ENCODE results near the gene SBF1.

SBF1 gene

GRCh38 chr22:50483977-50484853, 9.4 kb upstream of the SBF1 start:
- DNase-seq, result no peak

DNA sequence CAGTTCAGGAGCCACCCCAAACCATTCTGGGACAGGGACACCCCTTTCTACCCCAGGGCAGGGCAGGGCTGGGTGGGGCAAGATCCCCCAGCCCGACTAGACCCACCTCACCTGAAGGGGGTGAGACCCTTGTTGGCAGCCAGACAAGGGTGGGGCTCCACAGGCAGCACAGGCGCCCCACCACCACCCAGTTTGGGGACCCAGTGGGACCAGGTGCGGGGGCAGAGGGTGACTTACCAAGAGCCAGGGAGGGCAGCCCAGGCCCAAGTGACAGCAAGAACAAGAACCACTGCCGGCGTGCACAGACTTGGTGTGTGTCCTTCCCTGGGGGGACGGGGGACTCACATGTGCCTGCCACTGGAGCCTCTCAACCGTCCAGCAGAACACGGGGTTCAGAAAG, 8.7 kb upstream of the SBF1 start:
- DNase-seq, result no peak

DNA sequence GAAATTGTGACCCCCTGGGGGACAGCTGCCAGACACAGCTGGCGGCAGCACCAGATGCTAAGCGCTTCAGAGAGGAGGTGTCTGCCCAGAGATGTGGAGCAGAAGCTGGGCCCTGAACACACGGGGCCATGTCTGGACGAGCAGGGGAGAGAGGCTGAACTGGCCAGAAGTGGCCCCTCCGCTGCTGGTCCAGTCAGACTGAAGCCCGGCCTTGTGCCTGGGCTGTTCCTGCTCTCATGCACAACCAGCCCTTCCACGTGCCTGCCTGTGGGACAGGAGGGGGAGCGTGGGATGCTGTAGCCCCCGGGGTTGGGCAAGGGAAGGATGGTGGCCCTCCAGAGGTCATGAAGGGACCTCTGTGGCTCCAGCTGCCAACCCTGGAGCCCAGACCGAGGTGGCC, 8.3 kb upstream of the SBF1 start:
- DNase-seq, result no peak

GRCh38 chr22:50482107-50483074, 7.6 kb upstream of the SBF1 start:
- DNase-seq, result no peak

DNA sequence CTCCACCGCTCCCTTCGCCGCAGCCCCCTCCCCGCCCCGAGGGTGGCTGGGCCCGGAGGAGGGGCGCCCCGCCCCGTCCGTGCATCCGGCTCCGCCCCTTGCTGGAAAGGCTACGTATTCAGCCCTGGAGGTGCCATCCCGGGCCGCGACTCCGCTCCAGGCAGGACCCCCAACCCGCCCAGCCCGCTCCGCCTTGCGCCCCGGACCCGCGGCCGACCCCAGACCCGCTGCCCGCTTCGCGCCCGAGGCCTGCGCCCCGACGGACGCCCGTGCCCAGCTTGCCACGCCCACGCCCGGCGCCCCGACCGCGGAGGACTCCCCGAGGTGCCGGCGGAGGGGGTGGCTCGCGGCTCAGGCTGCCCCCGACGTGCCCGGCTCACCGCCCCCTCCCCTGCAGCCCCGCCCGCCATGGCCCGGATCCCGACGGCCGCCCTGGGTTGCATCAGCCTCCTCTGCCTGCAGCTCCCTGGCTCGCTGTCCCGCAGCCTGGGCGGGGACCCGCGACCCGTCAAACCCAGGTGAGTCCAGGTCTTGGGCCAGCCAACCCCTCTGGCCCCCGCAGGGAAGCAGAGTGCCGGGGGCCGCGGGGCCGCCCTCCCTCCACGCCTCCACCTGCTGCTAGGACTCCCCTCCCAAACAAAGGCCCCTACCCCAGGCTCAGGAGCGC, 6.7 kb upstream of the SBF1 start, which contains the start of gene ADM2:
ADM2 (plus strand) TSS at position 104 of the 667 bp plus-strand sequence; CDS start at position 409, 305 bp downstream.
- DNase-seq, result no peak

DNA sequence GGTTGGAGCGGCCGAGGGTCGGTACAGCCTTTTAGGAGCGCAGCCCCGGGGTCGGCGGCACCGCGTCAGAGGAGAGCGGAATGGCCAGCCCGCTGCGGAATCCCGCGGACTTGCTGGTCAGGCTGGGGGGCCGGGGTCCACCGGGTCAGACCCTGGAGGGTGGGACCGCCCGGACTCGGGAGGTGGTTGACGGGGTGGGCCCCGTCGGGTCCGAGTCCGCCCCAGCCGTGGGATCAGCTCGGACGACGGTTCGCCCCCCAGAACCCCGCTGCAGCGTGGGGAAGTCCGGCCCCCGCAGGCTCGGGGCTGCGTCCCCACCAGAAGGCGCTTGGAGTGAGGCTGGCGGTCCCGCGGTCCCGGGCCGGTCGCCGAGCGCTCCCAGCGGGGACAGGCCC, 6.2 kb upstream of the SBF1 start:
- no peak for DNase-seq

DNA sequence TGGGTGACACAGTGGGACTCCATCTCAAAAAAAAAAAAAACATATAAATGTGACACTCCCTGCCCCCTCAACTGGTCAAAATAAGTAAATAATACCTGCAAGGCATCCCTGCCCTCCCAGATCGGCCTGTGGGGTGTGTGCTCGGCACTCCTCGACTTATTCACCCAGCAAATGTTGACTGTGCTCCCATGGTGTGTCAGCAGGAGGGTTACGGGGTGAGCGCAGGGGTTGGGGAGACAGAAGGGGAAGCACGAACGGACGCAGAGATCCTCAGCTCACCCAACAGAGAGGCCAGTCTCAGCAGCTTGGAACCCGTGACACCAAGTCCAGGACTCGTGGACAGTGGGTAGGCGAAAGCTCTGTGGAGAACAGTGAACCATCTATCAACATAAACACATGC, 4.9 kb upstream of the SBF1 start:
- DNase-seq, result no peak

GRCh38 chr22:50477923-50478322, 3.1 kb upstream of the SBF1 start:
- DNase-seq, result no peak

DNA sequence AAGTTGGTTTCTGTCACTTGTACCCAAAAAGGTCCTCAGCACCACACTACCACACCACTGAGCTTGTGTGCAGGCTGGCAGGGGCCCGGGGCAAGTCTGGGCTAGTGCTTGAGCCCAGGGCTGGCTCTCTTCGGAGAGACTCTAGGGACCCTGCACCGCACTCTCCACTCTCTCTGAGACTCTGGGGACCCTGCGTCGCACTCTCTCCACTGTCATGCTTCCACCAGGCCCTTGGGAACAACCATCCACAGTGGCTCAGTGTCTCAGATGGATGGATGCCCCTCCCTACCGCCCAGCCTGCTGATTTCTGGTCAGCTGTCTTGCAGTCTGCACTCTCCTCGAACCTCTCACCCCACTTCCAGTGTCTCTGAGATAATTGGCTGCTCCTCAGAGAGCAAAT, 2.0 kb upstream of the SBF1 start:
- DNase-seq, result no peak

DNA sequence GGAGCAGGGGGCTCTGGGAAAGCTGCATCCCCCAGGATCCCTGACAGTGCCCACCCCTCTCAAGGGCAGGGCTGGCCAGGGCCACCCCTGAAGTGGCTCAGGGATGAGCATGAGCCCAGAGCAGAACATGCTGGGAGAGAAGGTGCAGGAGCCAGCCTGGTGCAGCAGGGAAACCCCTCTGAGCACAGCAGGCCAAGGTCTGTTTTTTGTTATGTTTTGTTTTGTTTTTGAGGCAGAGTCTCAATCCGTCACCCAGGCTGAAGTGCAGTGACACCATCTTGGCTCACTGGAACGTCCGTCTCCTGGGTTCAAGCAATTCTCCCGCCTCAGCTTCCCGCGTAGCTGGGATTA, 792 bp upstream of the SBF1 start:
- no peak for DNase-seq

DNA sequence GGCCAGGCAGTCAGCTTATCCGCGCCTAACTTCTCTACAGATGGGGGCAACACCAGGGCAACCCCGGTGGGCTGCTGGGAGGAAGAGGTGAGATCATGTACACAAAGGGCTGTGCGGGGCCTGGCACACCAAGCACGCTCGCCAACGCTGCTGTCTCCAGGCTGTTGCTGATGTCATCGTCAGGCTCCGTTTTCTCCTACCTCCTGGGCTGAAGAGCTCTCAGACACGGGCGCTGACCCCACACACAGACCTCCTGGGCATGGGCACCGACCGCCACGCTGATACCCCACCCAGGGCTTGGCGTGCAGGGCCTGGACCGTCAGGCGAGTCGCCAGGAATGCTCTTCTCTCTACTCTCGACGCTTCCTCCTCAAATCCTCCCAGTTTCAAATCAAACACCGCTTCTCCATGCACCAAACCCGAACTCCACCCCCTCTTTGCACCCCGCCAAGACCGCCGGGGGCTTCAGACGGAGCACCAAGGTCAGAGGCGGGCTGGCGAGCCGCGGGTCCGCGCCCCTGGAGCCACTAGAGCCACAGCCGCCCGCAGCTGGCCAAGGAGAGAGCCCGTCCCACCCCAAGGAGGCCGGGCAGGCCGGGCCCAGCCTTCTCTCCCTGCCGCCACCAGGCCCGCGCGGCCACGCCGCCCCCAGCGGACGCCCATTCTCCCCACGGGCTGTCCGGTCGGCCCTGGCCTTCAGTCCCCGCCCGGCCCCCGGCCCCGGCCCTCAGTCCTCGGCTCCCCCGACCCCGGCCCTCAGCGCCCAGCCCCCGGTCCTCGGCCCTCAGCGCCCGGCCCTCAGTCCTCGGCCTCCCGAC, 772 bp downstream of the SBF1 start:
- DNase-seq, result peak in 1 of 2 experiments; percentile 17

GRCh38 chr22:50473088-50473487, 1.7 kb downstream of the SBF1 start:
- peak in 1 of 2 experiments; percentile 33 for DNase-seq

DNA sequence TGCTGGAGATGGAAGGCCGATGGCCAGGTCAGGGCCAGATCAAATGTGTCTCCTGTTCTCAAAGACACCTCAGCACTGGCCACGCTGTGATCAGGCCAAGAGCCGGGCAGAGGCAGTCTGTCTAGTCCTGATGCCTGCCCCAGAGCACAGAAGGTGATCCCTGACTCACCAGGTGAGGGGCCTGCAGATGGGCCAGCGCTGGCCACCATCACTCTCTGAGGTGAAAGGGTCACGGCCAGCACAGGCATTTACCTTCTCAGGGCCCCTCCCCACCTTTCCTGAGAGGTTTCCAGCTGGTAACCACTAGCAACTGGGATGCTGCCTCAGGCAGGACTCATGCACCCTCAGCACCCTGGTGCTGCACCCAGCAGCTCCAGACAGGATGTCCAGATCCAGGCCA, 2.9 kb downstream of the SBF1 start:
- DNase-seq, result no peak

DNA sequence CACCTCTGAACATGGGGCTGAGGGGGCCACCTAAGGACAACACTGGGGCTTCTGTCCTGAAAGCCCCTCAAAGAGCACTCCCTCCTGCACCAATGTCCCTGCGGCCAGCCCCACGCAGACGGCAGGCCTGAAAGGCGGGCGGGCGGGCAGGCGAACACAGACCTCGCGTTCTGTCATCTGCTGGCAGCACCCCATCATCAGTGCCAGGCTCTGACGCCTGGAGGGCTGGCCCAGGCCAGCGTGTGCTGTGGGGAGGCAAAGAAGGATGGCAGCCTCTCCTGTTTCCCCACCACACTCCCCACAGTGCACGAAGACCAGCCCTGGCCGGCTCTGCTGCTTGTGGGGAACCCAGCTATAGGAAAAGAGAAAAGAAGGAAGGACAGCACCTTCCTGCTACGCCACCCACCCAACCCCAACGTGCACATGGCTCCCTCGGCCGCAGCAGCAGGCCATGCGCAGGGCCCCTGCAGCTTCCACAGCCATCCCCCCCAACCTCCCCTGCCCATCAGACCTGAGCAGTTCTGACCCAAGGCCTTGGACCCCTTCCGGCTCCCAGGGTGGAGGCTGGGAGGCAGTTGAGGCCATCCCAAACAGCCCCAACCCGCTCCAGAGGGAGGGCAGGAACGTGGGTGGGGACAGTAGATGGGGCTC, 3.5 kb downstream of the SBF1 start:
- no peak for DNase-seq

- no peak for DNase-seq
These were observed 4.3 kb downstream of the SBF1 start for GRCh38 chr22:50470491-50470890.

- peak; percentile 80 to 91 for DNase-seq
These were observed 5.2 kb downstream of the SBF1 start for GRCh38 chr22:50469377-50470305.

DNA sequence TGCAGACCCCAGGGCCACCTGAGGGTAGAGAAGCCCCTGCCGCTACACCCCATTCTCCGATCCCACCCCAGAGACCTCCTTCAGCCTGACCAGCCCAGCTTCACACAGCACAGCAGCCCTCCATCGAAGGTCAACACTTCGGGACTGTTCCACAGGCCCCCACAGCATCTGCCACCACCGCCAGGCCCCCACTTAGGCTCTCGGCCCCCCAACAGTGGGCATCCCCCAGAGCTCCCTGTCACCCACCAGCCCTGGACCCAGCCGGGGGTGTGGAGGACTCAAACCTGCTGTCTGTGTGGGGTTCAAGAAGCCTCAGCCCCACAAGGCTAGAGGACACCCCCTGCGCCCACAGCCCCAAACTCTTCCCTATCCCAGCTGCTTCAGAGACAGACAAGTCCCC, 6.2 kb downstream of the SBF1 start:
- DNase-seq, result no peak

GRCh38 chr22:50467773-50468440, 6.9 kb downstream of the SBF1 start:
- DNase-seq, result no peak

DNA sequence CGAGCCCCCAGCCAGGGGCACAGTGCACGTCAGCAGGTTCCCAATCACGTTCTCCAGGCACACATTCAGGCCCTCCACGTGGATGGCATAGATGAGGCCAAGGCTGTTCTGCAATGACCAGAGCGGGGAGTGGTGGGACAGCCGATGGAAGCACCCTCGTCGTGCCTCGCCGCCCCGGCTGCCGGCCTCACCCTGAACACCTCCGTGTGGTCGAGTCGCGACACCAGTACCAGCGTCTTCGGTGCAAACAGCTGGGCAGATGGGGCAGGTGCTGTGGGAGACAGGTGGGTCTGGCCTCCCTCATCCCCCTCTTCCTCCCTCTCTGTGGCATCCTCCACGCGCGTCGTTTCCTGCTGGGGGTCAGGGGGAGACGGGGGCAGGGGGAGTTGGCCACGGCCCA, 7.5 kb downstream of the SBF1 start:
- DNase-seq, result no peak

Data from Kasumi-1 (cell line).